Muscle layer of duodenum (tissue), 2 donors: ENCODE results near the gene CNN2.

Source experiments
- H3K27ac ChIP-seq: one replicate; pipeline ENCODE4 v1.7.0; 2013; ENCODE audit warnings: mild to moderate bottlenecking, low read length
- H3K27me3 ChIP-seq: one replicate; pipeline ENCODE4 v1.7.0; 2013; ENCODE audit warnings: low read depth, mild to moderate bottlenecking, control low read depth, low read length
- H3K36me3 ChIP-seq, 2 donors: one replicate each; pipeline ENCODE4 v1.7.0; 2013; ENCODE audit warnings: low read length in 2 of 2, control low read depth in 1 of 2, mild to moderate bottlenecking in 1 of 2; ENCODE audit not compliant: insufficient read depth in 2 of 2, control insufficient read depth in 1 of 2
- H3K4me1 ChIP-seq, 2 donors: one replicate each; pipeline ENCODE4 v1.7.0; 2013; ENCODE audit warnings: low read length in 2 of 2, mild to moderate bottlenecking in 2 of 2, control low read depth in 1 of 2, moderate library complexity in 1 of 2; ENCODE audit not compliant: insufficient read depth in 2 of 2, control insufficient read depth in 1 of 2
- H3K4me3 ChIP-seq, 2 donors: one replicate each; pipeline ENCODE4 v1.7.0; 2013; ENCODE audit warnings: low read length in 2 of 2, low read depth in 1 of 2, mild to moderate bottlenecking in 1 of 2
- H3K9me3 ChIP-seq, 2 donors: one replicate each; pipeline ENCODE4 v1.7.0; 2013; ENCODE audit warnings: low read length in 2 of 2, control low read depth in 1 of 2, mild to moderate bottlenecking in 1 of 2; ENCODE audit not compliant: control insufficient read depth in 1 of 2
- donor health status: healthy.

CNN2 gene

GRCh38 chr19:990119-990571, 36.3 kb upstream of the CNN2 start:
- Histone ChIP-seq H3K4me3 (no peak overlapping the region), H3K36me3 (peaks cover 4 to 65% of the 10 kb centered on the region in 2 donors), H3K27ac (no peak overlapping the region), H3K4me1 (peaks cover 0 to 6% of the 10 kb centered on the region in 2 donors), H3K9me3 (no peaks in the 10 kb centered on the region), H3K27me3 (no peaks in the 10 kb centered on the region)

- Histone ChIP-seq H3K27ac (no peak overlapping the region), H3K36me3 (peaks cover 4 to 62% of the 10 kb centered on the region in 2 donors), H3K27me3 (peaks cover 5% of the 10 kb centered on the region), H3K4me3 (no peak overlapping the region), H3K4me1 (peaks cover 0 to 1% of the 10 kb centered on the region in 2 donors), H3K9me3 (no peaks in the 10 kb centered on the region)
Observed at GRCh38 chr19:990746-991145, 35.7 kb upstream of the CNN2 start.

GRCh38 chr19:991174-991931, 35.1 kb upstream of the CNN2 start:
- Histone ChIP-seq H3K4me1 (peaks cover 0 to 7% of the 10 kb centered on the region in 2 donors), H3K27ac (no peak overlapping the region), H3K36me3 (peaks cover 4 to 56% of the 10 kb centered on the region in 2 donors)

GRCh38 chr19:991932-992669, 34.3 kb upstream of the CNN2 start:
- Histone ChIP-seq H3K27me3 (peaks cover 16% of the 10 kb centered on the region), H3K9me3 (no peaks in the 10 kb centered on the region), H3K4me3 (no peak overlapping the region), H3K4me1 (peaks cover 0 to 10% of the 10 kb centered on the region in 2 donors), H3K36me3 (peaks cover 4 to 50% of the 10 kb centered on the region in 2 donors), H3K27ac (no peak overlapping the region)

More at GRCh38 chr19:991174-991931, 35.1 kb upstream of the CNN2 start:
- peaks cover 11% of the 10 kb centered on the region for H3K27me3 ChIP-seq
- no peaks in the 10 kb centered on the region for H3K9me3 ChIP-seq
- no peak overlapping the region for H3K4me3 ChIP-seq

GRCh38 chr19:992670-993055, 33.7 kb upstream of the CNN2 start:
- Histone ChIP-seq H3K27ac (no peak overlapping the region), H3K4me3 (no peak overlapping the region), H3K9me3 (no peaks in the 10 kb centered on the region), H3K27me3 (peaks cover 21% of the 10 kb centered on the region), H3K4me1 (peaks cover 0 to 10% of the 10 kb centered on the region in 2 donors), H3K36me3 (peaks cover 4 to 46% of the 10 kb centered on the region in 2 donors)

- H3K4me3 ChIP-seq: no peak overlapping the region
- H3K36me3 ChIP-seq: peaks cover 4 to 41% of the 10 kb centered on the region in 2 donors
- peaks cover 0 to 10% of the 10 kb centered on the region in 2 donors for H3K4me1 ChIP-seq
- H3K9me3 ChIP-seq: no peaks in the 10 kb centered on the region
- H3K27me3 ChIP-seq: peaks cover 28% of the 10 kb centered on the region
- H3K27ac ChIP-seq: no peak overlapping the region
Observed at GRCh38 chr19:993361-993830, 33.0 kb upstream of the CNN2 start.

- no peak overlapping the region for H3K27ac ChIP-seq
- peaks cover 0 to 10% of the 10 kb centered on the region in 2 donors for H3K4me1 ChIP-seq
- H3K36me3 ChIP-seq: peaks cover 0 to 40% of the 10 kb centered on the region in 2 donors
- H3K27me3 ChIP-seq: peaks cover 30% of the 10 kb centered on the region
- H3K9me3 ChIP-seq: no peaks in the 10 kb centered on the region
- no peak overlapping the region for H3K4me3 ChIP-seq
Observed at GRCh38 chr19:993831-994393, 32.5 kb upstream of the CNN2 start.

- H3K9me3 ChIP-seq: no peaks in the 10 kb centered on the region
- H3K36me3 ChIP-seq: peaks cover 0 to 40% of the 10 kb centered on the region in 2 donors
- no peak overlapping the region for H3K4me3 ChIP-seq
- H3K4me1 ChIP-seq: peaks cover 0 to 10% of the 10 kb centered on the region in 2 donors
- peaks cover 36% of the 10 kb centered on the region for H3K27me3 ChIP-seq
- no peak overlapping the region for H3K27ac ChIP-seq
Observed at GRCh38 chr19:994516-994915, 31.9 kb upstream of the CNN2 start.

- Histone ChIP-seq H3K27ac (no peak overlapping the region), H3K27me3 (peaks cover 37% of the 10 kb centered on the region), H3K9me3 (no peaks in the 10 kb centered on the region), H3K4me3 (no peak overlapping the region), H3K36me3 (peaks cover 0 to 32% of the 10 kb centered on the region in 2 donors), H3K4me1 (peaks cover 0 to 10% of the 10 kb centered on the region in 2 donors)
Observed at GRCh38 chr19:995051-995827, 31.2 kb upstream of the CNN2 start.

GRCh38 chr19:996051-996838, 30.2 kb upstream of the CNN2 start:
- Histone ChIP-seq H3K27me3 (peaks cover 42% of the 10 kb centered on the region), H3K4me3 (no peak overlapping the region)

More at GRCh38 chr19:996051-996838, 30.2 kb upstream of the CNN2 start:
- H3K36me3 ChIP-seq: peaks cover 0 to 23% of the 10 kb centered on the region in 2 donors
- H3K27ac ChIP-seq: no peak overlapping the region
- no peaks in the 10 kb centered on the region for H3K9me3 ChIP-seq
- peaks cover 0 to 16% of the 10 kb centered on the region in 2 donors for H3K4me1 ChIP-seq
